IMR-90 (cell line): ENCODE results near the gene C15orf40. TPM values are rescaled to one million over a fixed set of nuclear protein-coding genes. Genes with fewer than 3 reads are reported as not detected.

Experiments
- ATAC-seq: fragments of 200-7000 bp; cut with Tn5 transposase; 2 replicates; pipeline ENCODE4 v1.9.1; 2020; ENCODE audit warnings: low read depth, mild to moderate bottlenecking, moderate library complexity
- BruUV-seq: library from RNA; stranded (reverse); fragments of 400-500 nt; replicated peaks from 2 replicates; lab custom pipeline; 2021; lab: Mats Ljungman, UMichigan
- CTCF ChIA-PET: fragments of 300-600 bp; formaldehyde crosslinking; extraction: SDS; loops from one replicate; lab custom pipeline; 2021; ENCODE audit warnings: antibody characterized with exemption; lab: Yijun Ruan, JAX
- POLR2A ChIA-PET: fragments of 300-600 bp; sonication (Branson Sonifier 250); formaldehyde crosslinking; loops from one replicate; lab custom pipeline; 2022; ENCODE audit warnings: antibody characterized with exemption; ENCODE audit not compliant: unreplicated experiment; lab: Charles Lee
- DNase-seq: peaks from one replicate; pipeline ENCODE4 v3.0.0; 2013
- H2AFZ ChIP-seq: replicated peaks from 2 replicates; pipeline ENCODE3; 2013; ENCODE audit warnings: low read length, mild to moderate bottlenecking; ENCODE audit not compliant: poor library complexity
- H2AK5ac ChIP-seq: 2 replicates; pipeline ENCODE4 v1.6.1; 2013; ENCODE audit warnings: low read depth, low read length, inconsistent platforms
- H2AK9ac ChIP-seq: replicated peaks from 2 replicates; pipeline ENCODE3; 2013; ENCODE audit warnings: mild to moderate bottlenecking, low read depth, low read length, moderate library complexity; ENCODE audit not compliant: poor library complexity
- H2BK120ac ChIP-seq: 2 replicates; pipeline ENCODE4 v1.6.1; 2013; ENCODE audit warnings: low read depth, low read length, inconsistent platforms
- H2BK15ac ChIP-seq: 3 replicates; pipeline ENCODE4 v1.6.1; 2013; ENCODE audit warnings: low read depth, low read length, inconsistent platforms
- H2BK20ac ChIP-seq: 2 replicates; pipeline ENCODE4 v1.6.1; 2013; ENCODE audit warnings: low read depth, mild to moderate bottlenecking, inconsistent platforms, low read length, moderate library complexity
- H2BK5ac ChIP-seq: 2 replicates; pipeline ENCODE4 v1.6.1; 2013; ENCODE audit warnings: mild to moderate bottlenecking, low read depth, low read length, inconsistent platforms; ENCODE audit not compliant: poor library complexity, severe bottlenecking
- H3K14ac ChIP-seq: replicated peaks from 2 replicates; pipeline ENCODE4 v1.6.1; 2013; ENCODE audit warnings: low read depth, low read length, inconsistent platforms
- H3K18ac ChIP-seq: 2 replicates; pipeline ENCODE4 v1.6.1; 2013; ENCODE audit warnings: low read depth, low read length, control low read depth
- H3K23ac ChIP-seq: 2 replicates; pipeline ENCODE4 v1.6.1; 2013; ENCODE audit warnings: low read depth, low read length, inconsistent platforms
- H3K27ac ChIP-seq: 2 replicates; pipeline ENCODE4 v1.5.1; 2013; ENCODE audit warnings: mild to moderate bottlenecking, control low read depth, low read length; ENCODE audit not compliant: insufficient read depth
- H3K27me3 ChIP-seq: 2 replicates; pipeline ENCODE4 v1.6.1; 2013; ENCODE audit warnings: low read length; ENCODE audit not compliant: control insufficient read depth, insufficient read depth
- H3K36me3 ChIP-seq: 2 replicates; pipeline ENCODE4 v1.6.1; 2013; ENCODE audit warnings: low read length, mixed read lengths; ENCODE audit not compliant: control insufficient read depth, insufficient read depth
- H3K4ac ChIP-seq: 2 replicates; pipeline ENCODE4 v1.6.1; 2013; ENCODE audit warnings: low read depth, low read length, inconsistent platforms
- H3K4me1 ChIP-seq: 2 replicates; pipeline ENCODE4 v1.6.1; 2013; ENCODE audit warnings: low read length, mixed read lengths; ENCODE audit not compliant: control insufficient read depth, insufficient read depth
- H3K4me2 ChIP-seq: 2 replicates; pipeline ENCODE4 v1.6.1; 2013; ENCODE audit warnings: low read depth, mild to moderate bottlenecking, control low read depth, low read length, moderate library complexity
- H3K4me3 ChIP-seq: 2 replicates; pipeline ENCODE4 v1.5.1; 2013; ENCODE audit warnings: low read depth, mild to moderate bottlenecking, control low read depth, low read length, moderate library complexity; ENCODE audit not compliant: insufficient read depth
- H3K56ac ChIP-seq: 2 replicates; pipeline ENCODE4 v1.6.1; 2013; ENCODE audit warnings: low read length, inconsistent platforms; ENCODE audit not compliant: insufficient read depth; ENCODE audit errors: extremely low read depth
- H3K79me1 ChIP-seq, 2 experiments: 2 replicates each; pipeline ENCODE4 v1.6.1; 2013; ENCODE audit warnings: low read length in 2 of 2, inconsistent platforms in 1 of 2, low read depth in 1 of 2
- H3K9ac ChIP-seq: 2 replicates; pipeline ENCODE4 v1.6.1; 2013; ENCODE audit warnings: low read depth, low read length, control low read depth
- H3K9me1 ChIP-seq: 2 replicates; pipeline ENCODE4 v1.6.1; 2013; ENCODE audit warnings: low read length, inconsistent platforms; ENCODE audit not compliant: insufficient read depth
- H3K9me3 ChIP-seq: 2 replicates; pipeline ENCODE4 v1.6.1; 2013; ENCODE audit warnings: low read length; ENCODE audit not compliant: control insufficient read depth, insufficient read depth
- H4K20me1 ChIP-seq: 2 replicates; pipeline ENCODE4 v1.6.1; 2013; ENCODE audit warnings: low read length, inconsistent platforms; ENCODE audit not compliant: insufficient read depth
- H4K5ac ChIP-seq: 2 replicates; pipeline ENCODE4 v1.6.1; 2013; ENCODE audit warnings: mild to moderate bottlenecking, low read depth, low read length, control low read depth
- H4K8ac ChIP-seq, 2 experiments: 2 replicates each; pipeline ENCODE4 v1.6.1; 2013; ENCODE audit warnings: low read depth in 2 of 2, low read length in 2 of 2, control low read depth in 1 of 2, inconsistent platforms in 1 of 2
- H4K91ac ChIP-seq: 2 replicates; pipeline ENCODE4 v1.6.1; 2013; ENCODE audit warnings: low read depth, low read length, inconsistent platforms; ENCODE audit not compliant: insufficient read depth
- BHLHE40 ChIP-seq: fragments of 150-350 bp; IDR thresholded peaks from 2 replicates; pipeline ENCODE4 v1.6.1; 2016; ENCODE audit warnings: mild to moderate bottlenecking, low read depth, low read length
- FOS ChIP-seq: fragments of 150-350 bp; IDR thresholded peaks from 2 replicates; pipeline ENCODE4 v1.6.1; 2016; ENCODE audit warnings: low read depth, low read length
- RFX5 ChIP-seq: IDR thresholded peaks from 2 replicates; pipeline ENCODE4 v1.8.0; 2012; ENCODE audit warnings: low read depth, mild to moderate bottlenecking, low read length, moderate library complexity
- WGBS, 2 experiments: methylation state at CpG; one replicate each; pipeline versions ENCODE4 v1.1.5 to v1.1.7; 2013; ENCODE audit warnings: missing lambda C conversion rate in 2 of 2; ENCODE audit not compliant: insufficient read length in 1 of 2; ENCODE audit errors: extremely low coverage in 2 of 2; 5-methylcytosine and 5-hydroxymethylcytosine counted together
- dilution Hi-C: fragments of 300-500 bp; cut with HindIII; formaldehyde crosslinking; loops from one replicate; pipeline ENCODE4 v1.14.3; 2018; ENCODE audit warnings: low sequenced_read_pairs; ENCODE audit not compliant: unreplicated experiment
- in situ Hi-C: fragments of 300-500 bp; cut with MboI; formaldehyde crosslinking; loops from 3 replicates; pipeline ENCODE4 v1.14.3; 2019; ENCODE audit warnings: low sequenced_read_pairs, inconsistent platforms, mixed read lengths
- intact Hi-C: fragments of 100-400 bp; cut with micrococcal nuclease; formaldehyde crosslinking; loops from 2 replicates; pipeline ENCODE4 v1.10.0; 2022
- polyA plus RNA-seq, 3 experiments: library from polyadenylated mRNA; depleted of rRNA; stranded (reverse); fragments of >200 nt; gene quantifications; 2 replicates each; pipeline ENCODE4 v1.2.3, GENCODE V29; 2012; ENCODE audit warnings: low replicate concordance in 1 of 3
- total RNA-seq: library from RNA; depleted of rRNA; stranded (reverse); fragments of >200 nt; gene quantifications from 2 replicates; pipeline ENCODE4 v1.2.3, GENCODE V29; 2012

Gene C15orf40
- total and polyA plus RNA-seq, 2 of the 4 experiments (the other 2 are of a cell fraction): 7.0 to 10.7 TPM

- no peak overlapping the region for H3K4me3 ChIP-seq
- no peaks in the 10 kb centered on the region for H3K9me1 ChIP-seq
- in situ Hi-C loops: no loop called here
- no peak overlapping the region for H3K56ac ChIP-seq
- ATAC-seq: no peak
- no peak overlapping the region for H3K4me2 ChIP-seq
- no peaks in the 10 kb centered on the region for H3K79me1 ChIP-seq
- POLR2A ChIA-PET: no interaction called here
- H3K27ac ChIP-seq: no peak overlapping the region
- WGBS, 2 experiments: no CpG with 5 or more reads among the region's 1 CpG
- CTCF ChIA-PET: no interaction called here
- DNase-seq: no peak
- H3K14ac ChIP-seq: no peak overlapping the region
- no peak overlapping the region for H2AK9ac ChIP-seq
- no peak overlapping the region for H3K18ac ChIP-seq
- no peaks in the 10 kb centered on the region for H4K20me1 ChIP-seq
- TF ChIP-seq RFX5 (no peak), BHLHE40 (no peak), FOS (no peak)
- H3K9ac ChIP-seq: no peak overlapping the region
- no peaks in the 10 kb centered on the region for H3K4me1 ChIP-seq
- no peak overlapping the region for H4K91ac ChIP-seq
- H2BK15ac ChIP-seq: no peak overlapping the region
- H2BK20ac ChIP-seq: no peak overlapping the region
- H3K4ac ChIP-seq: no peak overlapping the region
- no TSS peak for BruUV-seq
- H3K27me3 ChIP-seq: no peaks in the 10 kb centered on the region
- H2AK5ac ChIP-seq: no peak overlapping the region
- H3K9me3 ChIP-seq: no peaks in the 10 kb centered on the region
- no peaks in the 10 kb centered on the region for H3K36me3 ChIP-seq
- no peak overlapping the region for H2BK5ac ChIP-seq
- no peak overlapping the region for H4K5ac ChIP-seq
- intact Hi-C loops: no loop called here
- H4K8ac ChIP-seq: no peak overlapping the region
- no peak overlapping the region for H2AFZ ChIP-seq
- no peak overlapping the region for H2BK120ac ChIP-seq
- no peak overlapping the region for H3K23ac ChIP-seq
- dilution Hi-C loops: no loop called here
Observed at GRCh38 chr15:82972990-82973389, 38.4 kb downstream of the C15orf40 start.
